GM13976 (cell line): Measurements from ENCODE around the gene UMAD1.

ENCODE experiments used
- DNase-seq: peaks from one replicate; pipeline ENCODE4 v3.0.0; 2012; ENCODE audit warnings: low spot score
- in situ Hi-C: fragments of 300-500 bp; cut with MboI; formaldehyde crosslinking; loops from one replicate; pipeline ENCODE4 v1.12.0; 2022; ENCODE audit warnings: low sequenced_read_pairs, mixed read lengths, inconsistent platforms; ENCODE audit not compliant: unreplicated experiment
- TF ChIP-seq, protein P1 (sequence below): IDR thresholded peaks from 2 replicates; pipeline ENCODE4 v1.5.1; 2012; ENCODE audit warnings: borderline replicate concordance, mild to moderate bottlenecking; ENCODE audit not compliant: insufficient read depth; ENCODE audit errors: extremely low read depth, missing control alignments, control extremely low read depth

Gene UMAD1

GRCh38 chr7:7707246-7707645, 66.7 kb downstream of the UMAD1 start:
- no peak for DNase-seq
- in situ Hi-C loops: no loop called here
- TF ChIP-seq, protein P1, sequence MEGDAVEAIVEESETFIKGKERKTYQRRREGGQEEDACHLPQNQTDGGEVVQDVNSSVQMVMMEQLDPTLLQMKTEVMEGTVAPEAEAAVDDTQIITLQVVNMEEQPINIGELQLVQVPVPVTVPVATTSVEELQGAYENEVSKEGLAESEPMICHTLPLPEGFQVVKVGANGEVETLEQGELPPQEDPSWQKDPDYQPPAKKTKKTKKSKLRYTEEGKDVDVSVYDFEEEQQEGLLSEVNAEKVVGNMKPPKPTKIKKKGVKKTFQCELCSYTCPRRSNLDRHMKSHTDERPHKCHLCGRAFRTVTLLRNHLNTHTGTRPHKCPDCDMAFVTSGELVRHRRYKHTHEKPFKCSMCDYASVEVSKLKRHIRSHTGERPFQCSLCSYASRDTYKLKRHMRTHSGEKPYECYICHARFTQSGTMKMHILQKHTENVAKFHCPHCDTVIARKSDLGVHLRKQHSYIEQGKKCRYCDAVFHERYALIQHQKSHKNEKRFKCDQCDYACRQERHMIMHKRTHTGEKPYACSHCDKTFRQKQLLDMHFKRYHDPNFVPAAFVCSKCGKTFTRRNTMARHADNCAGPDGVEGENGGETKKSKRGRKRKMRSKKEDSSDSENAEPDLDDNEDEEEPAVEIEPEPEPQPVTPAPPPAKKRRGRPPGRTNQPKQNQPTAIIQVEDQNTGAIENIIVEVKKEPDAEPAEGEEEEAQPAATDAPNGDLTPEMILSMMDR: no peak

- in situ Hi-C loops: no loop called here
- TF ChIP-seq, protein P1: no peak
- DNase-seq: no peak
These were observed 67.3 kb downstream of the UMAD1 start for GRCh38 chr7:7707806-7708205.

DNA sequence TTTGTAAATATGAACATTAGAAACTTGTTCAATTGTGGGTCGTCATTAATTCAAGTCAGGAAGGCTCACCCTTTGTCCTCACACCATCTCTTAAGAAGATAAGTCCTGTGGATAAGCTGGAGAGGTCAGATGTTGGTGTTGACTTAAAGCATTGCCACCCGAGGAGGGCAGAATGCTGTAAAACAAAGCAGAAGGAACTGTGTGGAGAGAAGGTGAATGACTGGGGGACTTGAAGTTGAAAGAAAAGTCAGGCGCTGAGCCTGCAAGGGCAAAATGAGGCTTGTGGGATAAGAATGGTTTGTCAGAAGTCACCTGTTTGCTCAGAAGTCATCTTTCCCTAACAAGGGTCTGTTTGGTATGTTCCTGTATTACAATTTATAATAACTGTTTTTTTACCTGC, 68.7 kb downstream of the UMAD1 start:
- DNase-seq: no peak
- in situ Hi-C loops: no loop called here
- TF ChIP-seq, protein P1: no peak

DNA sequence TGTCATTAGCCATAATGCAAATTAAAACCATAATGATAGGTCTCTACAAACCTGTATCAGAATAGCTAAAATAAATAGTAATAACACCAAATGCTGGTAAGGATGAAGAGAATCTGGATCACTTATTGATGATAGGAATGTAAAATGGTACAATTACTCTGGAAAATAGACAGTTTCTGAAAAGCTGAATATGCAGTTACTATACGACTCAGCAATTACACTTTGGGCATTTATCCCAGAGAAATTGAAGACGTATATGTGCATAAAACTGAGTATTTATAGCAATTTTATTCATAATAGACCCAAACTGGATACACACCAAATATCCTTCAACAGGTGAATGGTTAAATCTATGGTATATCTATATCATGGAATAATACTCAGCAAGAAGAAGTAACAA, 69.9 kb downstream of the UMAD1 start:
- in situ Hi-C loops: no loop called here
- DNase-seq: no peak
- TF ChIP-seq, protein P1: no peak

- TF ChIP-seq, protein P1: no peak
- in situ Hi-C loops: no loop called here
- no peak for DNase-seq
These were observed 73.2 kb downstream of the UMAD1 start for GRCh38 chr7:7713730-7714129.

DNA sequence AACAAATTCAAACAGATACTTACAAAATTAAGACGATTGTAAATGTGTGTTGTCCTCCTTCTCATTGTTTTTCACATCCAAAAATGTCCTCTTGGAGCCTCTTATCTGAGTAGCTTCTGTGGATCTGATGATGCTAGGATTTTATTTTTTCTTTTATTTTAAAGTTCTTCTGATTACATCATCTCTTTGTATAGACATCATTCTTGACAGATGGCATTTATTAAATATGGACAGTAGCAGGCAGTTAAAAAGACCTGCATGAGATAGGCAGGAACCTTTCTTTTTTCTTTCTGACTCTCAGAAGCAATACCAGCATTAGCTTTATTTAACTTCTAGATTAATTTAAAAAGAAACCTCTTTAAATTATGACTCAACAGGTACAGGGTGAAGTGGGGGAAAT, 77.9 kb downstream of the UMAD1 start, which contains the start of gene RPA3:
RPA3 (minus strand) TSS at position 116 of the 400 bp plus-strand sequence. CDS start 78,189 bp downstream, outside the sequence.
- DNase-seq: no peak
- in situ Hi-C loops: no loop called here
- TF ChIP-seq, protein P1: no peak

GRCh38 chr7:7719236-7719635, 78.7 kb downstream of the UMAD1 start:
- DNase-seq: peak; percentile 73
- in situ Hi-C loops: no loop called here
- TF ChIP-seq, protein P1: no peak
